Lung (tissue), 12 donors: ENCODE data around the gene RIC3. TPM values are rescaled to one million over a fixed set of nuclear protein-coding genes. Genes with fewer than 3 reads are reported as not detected.

Experiments
- ATAC-seq: fragments of 200-7000 bp; cut with Tn5 transposase; one replicate; pipeline ENCODE4 v1.9.1; 2020; ENCODE audit warnings: moderate number of reproducible peaks; ENCODE audit not compliant: insufficient read depth, low FRiP score
- DNase-seq, 3 donors: peaks; one replicate each; pipeline ENCODE4 v3.0.0-alpha.2; 2013 to 2017
- H3K27ac ChIP-seq, 2 donors: one replicate each; pipeline ENCODE4 v1.5.1; 2013; ENCODE audit warnings: mild to moderate bottlenecking in 2 of 2, moderate library complexity in 2 of 2, control low read depth in 1 of 2, inconsistent platforms in 1 of 2, low read depth in 1 of 2, low read length in 1 of 2
- H3K27me3 ChIP-seq, 3 donors: one replicate each; pipeline ENCODE4 v1.5.1; 2013; ENCODE audit warnings: low read length in 2 of 3; ENCODE audit not compliant: control insufficient read depth in 3 of 3, insufficient read depth in 3 of 3
- H3K36me3 ChIP-seq, 4 donors: one replicate each; pipeline ENCODE4 v1.5.1; 2013; ENCODE audit warnings: low read length in 4 of 4, mild to moderate bottlenecking in 1 of 4, moderate library complexity in 1 of 4; ENCODE audit not compliant: control insufficient read depth in 4 of 4, insufficient read depth in 4 of 4
- H3K4me1 ChIP-seq, 5 donors: one replicate each; pipeline ENCODE4 v1.5.1; 2013; ENCODE audit warnings: low read length in 5 of 5, mild to moderate bottlenecking in 2 of 5, moderate library complexity in 1 of 5; ENCODE audit not compliant: control insufficient read depth in 5 of 5, insufficient read depth in 5 of 5
- H3K4me3 ChIP-seq: one replicate; pipeline ENCODE4 v1.5.1; 2013; ENCODE audit warnings: mild to moderate bottlenecking, control low read depth, moderate library complexity
- H3K9ac ChIP-seq, 2 donors: one replicate each; pipeline ENCODE4 v1.5.1; 2013; ENCODE audit warnings: low read length in 2 of 2, control low read depth in 1 of 2; ENCODE audit not compliant: insufficient read depth in 1 of 2
- H3K9me3 ChIP-seq, 4 donors: one replicate each; pipeline ENCODE4 v1.5.1; 2013; ENCODE audit warnings: low read length in 3 of 4, mild to moderate bottlenecking in 1 of 4, moderate library complexity in 1 of 4; ENCODE audit not compliant: control insufficient read depth in 4 of 4, insufficient read depth in 3 of 4
- WGBS, 2 donors: extraction: QIAGEN DNeasy Blood & Tissue Kit; methylation state at CpG; one replicate each; pipeline ENCODE4 v1.1.7; 2013; 5-methylcytosine and 5-hydroxymethylcytosine counted together
- polyA plus RNA-seq, 2 donors: library from polyadenylated mRNA; stranded (reverse); fragments of 200-250 nt; gene quantifications; one replicate each; pipeline ENCODE4 v1.2.1, GENCODE V29; 2013
- total RNA-seq, 2 donors: library from RNA; depleted of rRNA in 1 of 2; stranded (reverse); fragments of >200 nt in 1 of 2; gene quantifications; one replicate each; pipeline ENCODE4 v1.2.1, GENCODE V29; 2014 to 2021
- TF ChIP-seq, protein P1 (sequence below): IDR thresholded peaks from 2 replicates; pipeline ENCODE4 v1.5.1; 2012; ENCODE audit warnings: mild to moderate bottlenecking; ENCODE audit errors: control extremely low read depth, extremely low read depth
- donor health status: control.
- donor health status: control.
- donor health status: Bipolar disorder and iron deficiency.
- donor health status: healthy.
- donor health status: DM: yes; HTN: yes; CAD: no.

Gene RIC3
- total and polyA plus RNA-seq, 4 donors: 2.0 to 10.2 (median 9.7) TPM

DNA sequence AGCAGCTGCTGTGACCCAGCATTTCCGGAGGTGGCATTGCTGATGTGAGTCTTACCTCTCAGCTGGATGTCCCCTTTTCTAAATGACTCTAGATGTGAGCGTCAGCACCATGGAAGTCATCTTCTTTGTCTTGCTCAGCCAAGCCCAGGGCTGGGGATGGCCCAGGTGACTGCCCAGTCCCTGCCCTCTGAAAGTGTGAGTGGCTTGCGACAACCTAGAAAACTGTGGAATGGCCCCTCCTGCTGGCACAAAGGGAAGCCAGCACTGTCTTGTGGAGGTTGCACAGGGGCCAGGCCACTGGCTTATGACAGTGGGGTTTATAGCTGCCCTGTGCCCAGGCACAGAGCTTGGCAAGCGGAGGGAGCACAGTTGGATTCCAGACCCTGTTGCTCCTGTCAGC lies 81.6 kb downstream of the RIC3 start:
- Histone ChIP-seq H3K4me1 (peaks cover 4 to 42% (median 21%) of the 10 kb centered on the region in 5 donors), H3K9me3 (no peaks in the 10 kb centered on the region), H3K27ac (no peak overlapping the region), H3K36me3 (peaks cover 0 to 8% (median 0%) of the 10 kb centered on the region in 4 donors), H3K27me3 (no peaks in the 10 kb centered on the region), H3K9ac (no peak overlapping the region), H3K4me3 (no peak overlapping the region)
- ATAC-seq (no peak), DNase-seq (no peak)
- TF ChIP-seq, protein P1, sequence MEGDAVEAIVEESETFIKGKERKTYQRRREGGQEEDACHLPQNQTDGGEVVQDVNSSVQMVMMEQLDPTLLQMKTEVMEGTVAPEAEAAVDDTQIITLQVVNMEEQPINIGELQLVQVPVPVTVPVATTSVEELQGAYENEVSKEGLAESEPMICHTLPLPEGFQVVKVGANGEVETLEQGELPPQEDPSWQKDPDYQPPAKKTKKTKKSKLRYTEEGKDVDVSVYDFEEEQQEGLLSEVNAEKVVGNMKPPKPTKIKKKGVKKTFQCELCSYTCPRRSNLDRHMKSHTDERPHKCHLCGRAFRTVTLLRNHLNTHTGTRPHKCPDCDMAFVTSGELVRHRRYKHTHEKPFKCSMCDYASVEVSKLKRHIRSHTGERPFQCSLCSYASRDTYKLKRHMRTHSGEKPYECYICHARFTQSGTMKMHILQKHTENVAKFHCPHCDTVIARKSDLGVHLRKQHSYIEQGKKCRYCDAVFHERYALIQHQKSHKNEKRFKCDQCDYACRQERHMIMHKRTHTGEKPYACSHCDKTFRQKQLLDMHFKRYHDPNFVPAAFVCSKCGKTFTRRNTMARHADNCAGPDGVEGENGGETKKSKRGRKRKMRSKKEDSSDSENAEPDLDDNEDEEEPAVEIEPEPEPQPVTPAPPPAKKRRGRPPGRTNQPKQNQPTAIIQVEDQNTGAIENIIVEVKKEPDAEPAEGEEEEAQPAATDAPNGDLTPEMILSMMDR: no peak
- 83 to 84% methylated on average over 4 of the region's 4 CpGs for WGBS, 2 donors

DNA sequence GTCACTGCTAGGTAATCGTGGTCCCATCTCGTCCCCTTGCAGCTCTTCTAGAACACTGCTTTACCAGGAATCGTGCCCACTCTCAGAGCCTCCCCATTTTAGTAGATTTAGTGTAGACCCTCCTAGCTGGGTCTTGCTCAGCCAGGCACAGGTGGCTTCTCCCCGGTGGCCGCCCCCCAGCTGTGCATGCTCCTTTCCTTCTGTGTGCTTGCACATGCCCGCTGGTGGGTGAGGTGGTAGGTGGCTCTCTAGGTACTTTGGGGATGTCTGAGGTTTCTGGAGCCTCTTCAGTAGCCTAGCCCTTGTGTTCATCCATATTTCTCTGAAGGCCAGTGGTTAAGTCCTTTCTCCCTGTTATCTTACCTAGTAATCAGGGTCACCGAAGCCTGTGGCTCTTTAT lies 82.3 kb downstream of the RIC3 start:
- Histone ChIP-seq H3K9ac (no peak overlapping the region), H3K9me3 (no peaks in the 10 kb centered on the region), H3K36me3 (peaks cover 0 to 6% (median 0%) of the 10 kb centered on the region in 4 donors), H3K4me3 (no peak overlapping the region), H3K27me3 (no peaks in the 10 kb centered on the region), H3K4me1 (peaks cover 4 to 48% (median 21%) of the 10 kb centered on the region in 5 donors), H3K27ac (no peak overlapping the region)
- TF ChIP-seq, protein P1: no peak
- no peak for DNase-seq
- ATAC-seq: no peak
- 79 to 83% methylated on average over 7 of the region's 7 CpGs for WGBS, 2 donors

DNA sequence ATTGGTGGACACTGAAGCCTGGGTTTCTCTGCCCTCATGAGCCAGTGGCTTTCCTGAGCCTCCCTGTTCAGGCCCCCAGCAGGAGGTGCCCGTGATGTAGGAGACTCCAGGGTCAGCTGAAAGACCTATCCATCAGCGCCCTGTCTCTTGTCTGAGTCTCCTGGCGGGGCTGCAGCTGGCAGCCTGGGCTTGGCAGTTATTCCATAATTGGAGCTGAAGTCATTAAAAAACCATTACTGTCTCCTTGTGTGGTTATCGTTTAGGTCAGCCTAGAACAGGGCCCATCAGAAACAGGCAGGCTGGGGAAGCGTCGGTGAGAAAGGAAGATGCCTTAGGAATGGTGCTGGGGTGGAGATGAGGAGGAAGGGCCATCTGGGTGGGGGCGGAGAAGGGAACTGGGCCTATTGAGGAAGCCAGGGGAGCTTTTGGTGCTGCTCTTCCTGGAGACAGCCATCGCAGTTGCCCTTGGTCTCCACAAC lies 82.8 kb downstream of the RIC3 start:
- 56 to 63% methylated on average over 8 of the region's 8 CpGs for WGBS, 2 donors
- peaks cover 0 to 2% (median 0%) of the 10 kb centered on the region in 4 donors for H3K36me3 ChIP-seq
- no peak for ATAC-seq
- TF ChIP-seq, protein P1: no peak
- no peaks in the 10 kb centered on the region for H3K27me3 ChIP-seq
- H3K4me1 ChIP-seq: peaks cover 4 to 50% (median 21%) of the 10 kb centered on the region in 5 donors
- no peak overlapping the region for H3K9ac ChIP-seq
- H3K27ac ChIP-seq: no peak overlapping the region
- peak; percentile 82 to 86 (median 83) for DNase-seq
- H3K4me3 ChIP-seq: no peak overlapping the region
- H3K9me3 ChIP-seq: no peaks in the 10 kb centered on the region

DNA sequence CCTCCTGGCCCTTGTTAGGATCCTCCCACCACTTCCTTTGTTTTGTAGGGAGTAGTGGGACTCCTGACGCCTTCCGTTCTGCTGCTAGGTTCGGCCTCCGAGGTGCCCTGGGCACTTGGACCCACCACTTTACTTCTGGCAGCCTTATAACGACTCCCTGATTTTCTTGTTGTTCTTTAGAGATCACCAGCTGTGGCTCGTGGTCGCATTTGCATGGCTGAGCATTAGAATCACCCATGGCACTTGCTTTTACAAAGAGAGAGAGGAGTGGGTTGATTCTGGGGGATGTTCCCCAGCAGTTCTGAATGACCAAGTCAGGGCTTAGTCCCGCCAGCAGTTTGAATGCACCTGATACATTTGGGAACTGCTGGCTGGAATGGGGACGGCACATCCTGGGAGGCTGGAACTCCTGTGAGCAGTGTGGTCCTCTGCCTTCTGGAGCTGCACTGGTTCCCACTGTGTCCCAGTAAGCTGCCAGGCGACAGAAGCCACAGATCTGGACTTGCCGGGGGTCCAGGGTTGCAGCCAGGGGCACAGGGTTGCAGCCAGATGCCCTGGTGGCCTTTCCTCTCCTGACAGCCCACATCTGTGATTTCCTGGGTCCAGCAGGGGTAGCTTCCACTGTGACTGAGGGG lies 83.7 kb downstream of the RIC3 start:
- ATAC-seq: no peak
- H3K9ac ChIP-seq: no peak overlapping the region
- no peaks in the 10 kb centered on the region for H3K9me3 ChIP-seq
- no peaks in the 10 kb centered on the region for H3K36me3 ChIP-seq
- H3K4me3 ChIP-seq: no peak overlapping the region
- no peak overlapping the region for H3K27ac ChIP-seq
- 68 to 69% methylated on average over 11 of the region's 11 CpGs for WGBS, 2 donors
- peaks cover 4 to 57% (median 21%) of the 10 kb centered on the region in 5 donors for H3K4me1 ChIP-seq
- no peaks in the 10 kb centered on the region for H3K27me3 ChIP-seq
- TF ChIP-seq, protein P1: no peak
- no peak for DNase-seq
